SK-N-MC (cell line): Measurements from ENCODE around the gene SPAG6.
"Not testable (repeated sequence)": the region's sequence is repeated elsewhere in the genome, so short reads cannot be mapped to it uniquely, and the experiment has no call there.

Experiments used
- EZH2 ChIP-seq: fragments of 200-600 bp; sonication (generic); IDR thresholded peaks from one replicate; pipeline ENCODE4 v1.6.1; 2017; ENCODE audit warnings: antibody characterized with exemption
- POLR2AphosphoS5 ChIP-seq: IDR thresholded peaks from 2 replicates; pipeline ENCODE4 v1.6.1; 2012; ENCODE audit warnings: mild to moderate bottlenecking, low read depth, low read length, borderline replicate concordance

DNA sequence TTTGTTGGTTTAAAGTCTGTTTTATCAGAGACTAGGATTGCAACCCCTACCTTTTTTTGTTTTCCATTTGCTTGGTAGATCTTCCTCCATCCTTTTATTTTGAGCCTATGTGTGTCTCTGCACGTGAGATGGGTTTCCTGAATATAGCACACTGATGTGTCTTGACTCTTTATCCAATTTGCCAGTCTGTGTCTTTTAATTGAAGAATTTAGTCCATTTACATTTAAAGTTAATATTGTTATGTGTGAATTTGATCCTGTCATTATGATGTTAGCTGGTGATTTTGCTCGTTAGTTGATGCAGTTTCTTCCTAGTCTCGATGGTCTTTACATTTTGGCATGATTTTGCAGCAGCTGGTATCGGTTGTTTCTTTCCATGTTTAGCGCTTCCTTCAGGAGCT lies 61.6 kb downstream of the SPAG6 start:
- not testable (repeated sequence) for TF ChIP-seq EZH2, POLR2AphosphoS5
